K562 (cell line): ENCODE data around the gene CEP43. TPM values are rescaled to one million over a fixed set of nuclear protein-coding genes. Genes with fewer than 3 reads are reported as not detected.

Experiments used
- CAMTA2 ChIP-seq: fragments of 250-450 bp; sonication (Bioruptor Pico); conservative IDR thresholded peaks from 2 replicates; pipeline ENCODE4 v1.5.1; 2022
- CBX5 ChIP-seq: IDR thresholded peaks from 2 replicates; pipeline ENCODE4 v1.6.1; 2014; ENCODE audit warnings: low read depth, borderline replicate concordance
- CXXC5 ChIP-seq: fragments of 250-450 bp; sonication (Bioruptor Pico); IDR thresholded peaks from 2 replicates; pipeline ENCODE4 v1.8.0; 2022; ENCODE audit warnings: inconsistent platforms, mild to moderate bottlenecking, moderate library complexity
- EZH2 ChIP-seq: IDR thresholded peaks from 2 replicates; pipeline ENCODE4 v1.6.1; 2012; ENCODE audit warnings: low read depth, mild to moderate bottlenecking, inconsistent platforms, low read length, borderline replicate concordance
- ILK ChIP-seq: fragments of 450-650 bp; IDR thresholded peaks from 2 replicates; pipeline ENCODE4 v1.6.1; 2016; ENCODE audit warnings: missing genetic modification characterization, low read depth, mild to moderate bottlenecking, missing compliant biosample characterization, moderate library complexity, borderline replicate concordance
- YY1 ChIP-seq, 3 experiments: IDR thresholded peaks; 2 replicates each; pipeline ENCODE4 v1.6.1; 2011; ENCODE audit warnings: low read length in 2 of 3, mild to moderate bottlenecking in 2 of 3, moderate library complexity in 2 of 3, borderline replicate concordance in 1 of 3, control low read depth in 1 of 3, low read depth in 1 of 3; ENCODE audit not compliant: insufficient read depth in 3 of 3, insufficient replicate concordance in 2 of 3, control insufficient read depth in 1 of 3, insufficient read length in 1 of 3; ENCODE audit errors: extremely low read depth in 1 of 3
- ZNF121 ChIP-seq: sonication (generic); formaldehyde crosslinking; conservative IDR thresholded peaks from 2 replicates; pipeline ENCODE4 v1.8.0; 2022; ENCODE audit warnings: missing genetic modification reagents
- polyA plus RNA-seq, 8 experiments: library from polyadenylated mRNA; depleted of rRNA in 4 of 8; stranded (reverse) in 5 of 8; unstranded in 3 of 8; fragments of >200 nt; fragmentation: Nextera tagmentation in 2 of 8; fragmentation: Illumina TruSeq in 1 of 8; extraction: Ambion mirVana in 2 of 8; extraction: Trizol in 1 of 8; gene quantifications; 2 replicates each; pipeline versions ENCODE4 v1.2.1 to v1.2.3, GENCODE V29; 2011 to 2014; ENCODE audit warnings: inconsistent platforms in 1 of 8, missing spikeins in 1 of 8
- total RNA-seq, 7 experiments: library from RNA; depleted of rRNA in 6 of 7; stranded (reverse); fragments of >200 nt in 6 of 7; fragmentation: Illumina TruSeq in 2 of 7; extraction: Trizol in 2 of 7; gene quantifications; 2 replicates each; pipeline versions ENCODE4 v1.2.1 to v1.2.3, GENCODE V29; 2011 to 2021; ENCODE audit warnings: low replicate concordance in 1 of 7
- TF ChIP-seq, protein P1 (sequence below): fragments of 250-450 bp; sonication (Bioruptor Pico); IDR thresholded peaks from 2 replicates; pipeline ENCODE4 v1.5.0; 2021
- TF ChIP-seq, protein P2 (sequence below): fragments of 250-450 bp; sonication (Bioruptor Pico); IDR thresholded peaks from 2 replicates; pipeline ENCODE4 v1.8.0; 2022; ENCODE audit warnings: inconsistent platforms, mild to moderate bottlenecking, moderate library complexity, borderline replicate concordance
- TF ChIP-seq, protein P3 (sequence below): fragments of 200-600 bp; sonication (generic); IDR thresholded peaks from one replicate; pipeline ENCODE4 v1.6.1; 2012; ENCODE audit warnings: mild to moderate bottlenecking, low read depth, low read length, inconsistent platforms
- TF ChIP-seq, protein P4 (sequence below): fragments of 450-650 bp; formaldehyde crosslinking; IDR thresholded peaks from 2 replicates; pipeline ENCODE4 v1.4.0; 2022; ENCODE audit warnings: missing genetic modification characterization

Gene CEP43
- total and polyA plus RNA-seq, 9 of the 15 experiments (the other 6 are each of a cell fraction or from before 2014, with no cell fraction given) = 15.2 to 55.7 (median 47.4) TPM

DNA sequence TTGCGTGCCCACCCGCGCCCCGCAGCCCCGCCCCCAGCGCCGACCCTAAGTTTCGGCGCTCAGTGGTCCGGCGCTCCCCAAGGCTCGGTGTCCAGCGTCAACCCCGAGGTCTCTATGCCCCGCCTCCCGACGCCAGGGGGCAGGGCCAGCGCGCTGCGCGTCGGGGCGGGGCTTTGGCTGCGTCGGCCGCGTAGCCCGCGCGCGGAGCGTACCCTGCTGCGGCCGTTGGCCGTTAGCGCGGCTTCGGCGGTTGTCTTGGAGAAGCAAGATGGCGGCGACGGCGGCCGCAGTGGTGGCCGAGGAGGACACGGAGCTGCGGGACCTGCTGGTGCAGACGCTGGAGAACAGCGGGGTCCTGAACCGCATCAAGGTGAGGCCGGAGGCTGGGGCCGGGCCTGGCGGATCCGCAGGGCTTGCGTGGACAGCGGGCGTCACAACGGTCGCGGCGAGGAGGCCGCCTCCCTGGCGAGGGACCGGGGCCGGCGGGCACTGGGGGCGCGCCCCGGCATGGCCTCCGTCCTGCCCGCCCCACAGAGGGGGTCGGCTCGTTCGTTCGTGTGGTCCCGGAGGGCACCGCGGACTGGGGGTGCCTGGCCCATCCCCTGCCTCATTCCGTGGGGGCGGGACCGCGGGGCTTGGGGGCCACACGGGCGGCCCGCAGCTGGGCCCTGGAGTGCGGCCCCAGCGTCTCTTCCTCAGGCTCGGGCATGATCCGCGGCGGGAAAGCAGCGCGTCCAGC, at the start of gene CEP43 (continued):
- TF ChIP-seq, protein P1, sequence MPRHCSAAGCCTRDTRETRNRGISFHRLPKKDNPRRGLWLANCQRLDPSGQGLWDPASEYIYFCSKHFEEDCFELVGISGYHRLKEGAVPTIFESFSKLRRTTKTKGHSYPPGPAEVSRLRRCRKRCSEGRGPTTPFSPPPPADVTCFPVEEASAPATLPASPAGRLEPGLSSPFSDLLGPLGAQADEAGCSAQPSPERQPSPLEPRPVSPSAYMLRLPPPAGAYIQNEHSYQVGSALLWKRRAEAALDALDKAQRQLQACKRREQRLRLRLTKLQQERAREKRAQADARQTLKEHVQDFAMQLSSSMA = peak; percentile 69; the same call in 1 of the 2 replicates
- no peak for TF ChIP-seq CAMTA2 (CRISPR knock-in tag)
- TF ChIP-seq, protein P2, sequence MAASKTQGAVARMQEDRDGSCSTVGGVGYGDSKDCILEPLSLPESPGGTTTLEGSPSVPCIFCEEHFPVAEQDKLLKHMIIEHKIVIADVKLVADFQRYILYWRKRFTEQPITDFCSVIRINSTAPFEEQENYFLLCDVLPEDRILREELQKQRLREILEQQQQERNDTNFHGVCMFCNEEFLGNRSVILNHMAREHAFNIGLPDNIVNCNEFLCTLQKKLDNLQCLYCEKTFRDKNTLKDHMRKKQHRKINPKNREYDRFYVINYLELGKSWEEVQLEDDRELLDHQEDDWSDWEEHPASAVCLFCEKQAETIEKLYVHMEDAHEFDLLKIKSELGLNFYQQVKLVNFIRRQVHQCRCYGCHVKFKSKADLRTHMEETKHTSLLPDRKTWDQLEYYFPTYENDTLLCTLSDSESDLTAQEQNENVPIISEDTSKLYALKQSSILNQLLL (CRISPR knock-in tag) = no peak
- TF ChIP-seq ILK (tag) = no peak
- peak; percentile 96 for TF ChIP-seq CXXC5
- no peak for TF ChIP-seq CBX5
- no peak for TF ChIP-seq EZH2
- TF ChIP-seq, protein P3, sequence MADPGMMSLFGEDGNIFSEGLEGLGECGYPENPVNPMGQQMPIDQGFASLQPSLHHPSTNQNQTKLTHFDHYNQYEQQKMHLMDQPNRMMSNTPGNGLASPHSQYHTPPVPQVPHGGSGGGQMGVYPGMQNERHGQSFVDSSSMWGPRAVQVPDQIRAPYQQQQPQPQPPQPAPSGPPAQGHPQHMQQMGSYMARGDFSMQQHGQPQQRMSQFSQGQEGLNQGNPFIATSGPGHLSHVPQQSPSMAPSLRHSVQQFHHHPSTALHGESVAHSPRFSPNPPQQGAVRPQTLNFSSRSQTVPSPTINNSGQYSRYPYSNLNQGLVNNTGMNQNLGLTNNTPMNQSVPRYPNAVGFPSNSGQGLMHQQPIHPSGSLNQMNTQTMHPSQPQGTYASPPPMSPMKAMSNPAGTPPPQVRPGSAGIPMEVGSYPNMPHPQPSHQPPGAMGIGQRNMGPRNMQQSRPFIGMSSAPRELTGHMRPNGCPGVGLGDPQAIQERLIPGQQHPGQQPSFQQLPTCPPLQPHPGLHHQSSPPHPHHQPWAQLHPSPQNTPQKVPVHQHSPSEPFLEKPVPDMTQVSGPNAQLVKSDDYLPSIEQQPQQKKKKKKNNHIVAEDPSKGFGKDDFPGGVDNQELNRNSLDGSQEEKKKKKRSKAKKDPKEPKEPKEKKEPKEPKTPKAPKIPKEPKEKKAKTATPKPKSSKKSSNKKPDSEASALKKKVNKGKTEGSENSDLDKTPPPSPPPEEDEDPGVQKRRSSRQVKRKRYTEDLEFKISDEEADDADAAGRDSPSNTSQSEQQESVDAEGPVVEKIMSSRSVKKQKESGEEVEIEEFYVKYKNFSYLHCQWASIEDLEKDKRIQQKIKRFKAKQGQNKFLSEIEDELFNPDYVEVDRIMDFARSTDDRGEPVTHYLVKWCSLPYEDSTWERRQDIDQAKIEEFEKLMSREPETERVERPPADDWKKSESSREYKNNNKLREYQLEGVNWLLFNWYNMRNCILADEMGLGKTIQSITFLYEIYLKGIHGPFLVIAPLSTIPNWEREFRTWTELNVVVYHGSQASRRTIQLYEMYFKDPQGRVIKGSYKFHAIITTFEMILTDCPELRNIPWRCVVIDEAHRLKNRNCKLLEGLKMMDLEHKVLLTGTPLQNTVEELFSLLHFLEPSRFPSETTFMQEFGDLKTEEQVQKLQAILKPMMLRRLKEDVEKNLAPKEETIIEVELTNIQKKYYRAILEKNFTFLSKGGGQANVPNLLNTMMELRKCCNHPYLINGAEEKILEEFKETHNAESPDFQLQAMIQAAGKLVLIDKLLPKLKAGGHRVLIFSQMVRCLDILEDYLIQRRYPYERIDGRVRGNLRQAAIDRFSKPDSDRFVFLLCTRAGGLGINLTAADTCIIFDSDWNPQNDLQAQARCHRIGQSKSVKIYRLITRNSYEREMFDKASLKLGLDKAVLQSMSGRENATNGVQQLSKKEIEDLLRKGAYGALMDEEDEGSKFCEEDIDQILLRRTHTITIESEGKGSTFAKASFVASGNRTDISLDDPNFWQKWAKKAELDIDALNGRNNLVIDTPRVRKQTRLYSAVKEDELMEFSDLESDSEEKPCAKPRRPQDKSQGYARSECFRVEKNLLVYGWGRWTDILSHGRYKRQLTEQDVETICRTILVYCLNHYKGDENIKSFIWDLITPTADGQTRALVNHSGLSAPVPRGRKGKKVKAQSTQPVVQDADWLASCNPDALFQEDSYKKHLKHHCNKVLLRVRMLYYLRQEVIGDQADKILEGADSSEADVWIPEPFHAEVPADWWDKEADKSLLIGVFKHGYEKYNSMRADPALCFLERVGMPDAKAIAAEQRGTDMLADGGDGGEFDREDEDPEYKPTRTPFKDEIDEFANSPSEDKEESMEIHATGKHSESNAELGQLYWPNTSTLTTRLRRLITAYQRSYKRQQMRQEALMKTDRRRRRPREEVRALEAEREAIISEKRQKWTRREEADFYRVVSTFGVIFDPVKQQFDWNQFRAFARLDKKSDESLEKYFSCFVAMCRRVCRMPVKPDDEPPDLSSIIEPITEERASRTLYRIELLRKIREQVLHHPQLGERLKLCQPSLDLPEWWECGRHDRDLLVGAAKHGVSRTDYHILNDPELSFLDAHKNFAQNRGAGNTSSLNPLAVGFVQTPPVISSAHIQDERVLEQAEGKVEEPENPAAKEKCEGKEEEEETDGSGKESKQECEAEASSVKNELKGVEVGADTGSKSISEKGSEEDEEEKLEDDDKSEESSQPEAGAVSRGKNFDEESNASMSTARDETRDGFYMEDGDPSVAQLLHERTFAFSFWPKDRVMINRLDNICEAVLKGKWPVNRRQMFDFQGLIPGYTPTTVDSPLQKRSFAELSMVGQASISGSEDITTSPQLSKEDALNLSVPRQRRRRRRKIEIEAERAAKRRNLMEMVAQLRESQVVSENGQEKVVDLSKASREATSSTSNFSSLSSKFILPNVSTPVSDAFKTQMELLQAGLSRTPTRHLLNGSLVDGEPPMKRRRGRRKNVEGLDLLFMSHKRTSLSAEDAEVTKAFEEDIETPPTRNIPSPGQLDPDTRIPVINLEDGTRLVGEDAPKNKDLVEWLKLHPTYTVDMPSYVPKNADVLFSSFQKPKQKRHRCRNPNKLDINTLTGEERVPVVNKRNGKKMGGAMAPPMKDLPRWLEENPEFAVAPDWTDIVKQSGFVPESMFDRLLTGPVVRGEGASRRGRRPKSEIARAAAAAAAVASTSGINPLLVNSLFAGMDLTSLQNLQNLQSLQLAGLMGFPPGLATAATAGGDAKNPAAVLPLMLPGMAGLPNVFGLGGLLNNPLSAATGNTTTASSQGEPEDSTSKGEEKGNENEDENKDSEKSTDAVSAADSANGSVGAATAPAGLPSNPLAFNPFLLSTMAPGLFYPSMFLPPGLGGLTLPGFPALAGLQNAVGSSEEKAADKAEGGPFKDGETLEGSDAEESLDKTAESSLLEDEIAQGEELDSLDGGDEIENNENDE = no peak
- TF ChIP-seq ZNF121 (CRISPR knock-in tag) = no peak
- TF ChIP-seq, protein P4, sequence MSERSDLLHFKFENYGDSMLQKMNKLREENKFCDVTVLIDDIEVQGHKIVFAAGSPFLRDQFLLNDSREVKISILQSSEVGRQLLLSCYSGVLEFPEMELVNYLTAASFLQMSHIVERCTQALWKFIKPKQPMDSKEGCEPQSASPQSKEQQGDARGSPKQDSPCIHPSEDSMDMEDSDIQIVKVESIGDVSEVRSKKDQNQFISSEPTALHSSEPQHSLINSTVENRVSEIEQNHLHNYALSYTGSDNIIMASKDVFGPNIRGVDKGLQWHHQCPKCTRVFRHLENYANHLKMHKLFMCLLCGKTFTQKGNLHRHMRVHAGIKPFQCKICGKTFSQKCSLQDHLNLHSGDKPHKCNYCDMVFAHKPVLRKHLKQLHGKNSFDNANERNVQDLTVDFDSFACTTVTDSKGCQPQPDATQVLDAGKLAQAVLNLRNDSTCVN (CRISPR knock-in tag) = no peak
- peak; percentile 90 to 98 (median 97) for TF ChIP-seq YY1 (IDR thresholded peaks at IDR 0.05; ENCODE audit: borderline replicate concordance in 1 of 3, control insufficient read depth in 1 of 3, extremely low read depth in 1 of 3, insufficient read depth in 3 of 3, insufficient read length in 1 of 3, insufficient replicate concordance in 2 of 3, low read depth in 1 of 3, low read length in 2 of 3)
